Lower lobe of right lung (tissue), 2 donors: ENCODE data around the gene SPAG17. TPM values are rescaled to one million over a fixed set of nuclear protein-coding genes. Genes with fewer than 3 reads are reported as not detected.

Source experiments
- ATAC-seq, 2 donors: fragments of 200-7000 bp; cut with Tn5 transposase; one replicate each; pipeline ENCODE4 v1.9.1; 2020 to 2022; ENCODE audit warnings: mild to moderate bottlenecking in 2 of 2, moderate library complexity in 2 of 2
- DNase-seq: peaks from one replicate; pipeline ENCODE4 v3.0.0-alpha.2; 2020
- H3K27ac ChIP-seq: fragments of 200-600 bp; one replicate; pipeline ENCODE4 v1.8.0; 2022
- H3K27me3 ChIP-seq: fragments of 200-600 bp; one replicate; pipeline ENCODE4 v1.8.0; 2022; ENCODE audit warnings: low read depth
- H3K36me3 ChIP-seq: fragments of 200-600 bp; one replicate; pipeline ENCODE4 v1.8.0; 2022; ENCODE audit warnings: mild to moderate bottlenecking
- H3K4me1 ChIP-seq: fragments of 200-600 bp; one replicate; pipeline ENCODE4 v1.8.0; 2022
- H3K4me3 ChIP-seq: fragments of 200-600 bp; one replicate; pipeline ENCODE4 v1.8.0; 2022; ENCODE audit warnings: mild to moderate bottlenecking
- H3K9me3 ChIP-seq: fragments of 200-600 bp; one replicate; pipeline ENCODE4 v1.8.0; 2022
- CTCF ChIP-seq: fragments of 200-600 bp; IDR thresholded peaks from one replicate; pipeline ENCODE4 v1.8.0; 2022; ENCODE audit warnings: antibody characterized with exemption, mild to moderate bottlenecking
- intact Hi-C: fragments of 100-400 bp; cut with DNase I; formaldehyde crosslinking; loops from one replicate; pipeline ENCODE4 v1.11.0; 2022
- total RNA-seq: library from RNA; stranded (reverse); fragmentation: NEBNext Ultra II Directional; extraction: Animal tissue kit (Norgen Biotek cat#: 25700); gene quantifications from one replicate; pipeline ENCODE4 v1.2.1, GENCODE V29; 2021
- donor health status: DM: no; HTN: yes; CAD: no; lungs with severe emphysema.

The SPAG17 gene
- total RNA-seq, 1 donor from 2014 or later: 9.9 TPM

- no peak for DNase-seq
- no peaks in the 10 kb centered on the region for H3K36me3 ChIP-seq
- H3K27me3 ChIP-seq: no peaks in the 10 kb centered on the region
- H3K9me3 ChIP-seq: no peaks in the 10 kb centered on the region
- no peaks in the 10 kb centered on the region for H3K4me1 ChIP-seq
- no peak overlapping the region for H3K4me3 ChIP-seq
- H3K27ac ChIP-seq: no peak overlapping the region
- intact Hi-C loops: no loop called here
- ATAC-seq: no peak
- no peak for TF ChIP-seq CTCF
Measured at GRCh38 chr1:117970252-117970651, 214.8 kb downstream of the SPAG17 start.

- ATAC-seq (peak in 1 of 2 donors; percentile 28), DNase-seq (no peak)
- H3K36me3 ChIP-seq: peaks cover 9% of the 10 kb centered on the region
- no peaks in the 10 kb centered on the region for H3K27me3 ChIP-seq
- H3K27ac ChIP-seq: no peak overlapping the region
- no peak for TF ChIP-seq CTCF
- H3K4me1 ChIP-seq: no peaks in the 10 kb centered on the region
- H3K9me3 ChIP-seq: no peaks in the 10 kb centered on the region
- intact Hi-C loops: no loop called here
- no peak overlapping the region for H3K4me3 ChIP-seq
Measured at GRCh38 chr1:117967881-117968280, 217.1 kb downstream of the SPAG17 start.

GRCh38 chr1:117967477-117967876 lies 217.6 kb downstream of the SPAG17 start:
- intact Hi-C loops: no loop called here
- Histone ChIP-seq H3K4me1 (no peaks in the 10 kb centered on the region), H3K9me3 (no peaks in the 10 kb centered on the region), H3K36me3 (peaks cover 9% of the 10 kb centered on the region), H3K27me3 (no peaks in the 10 kb centered on the region), H3K27ac (no peak overlapping the region), H3K4me3 (no peak overlapping the region)
- TF ChIP-seq CTCF: no peak
- no peak for DNase-seq
- ATAC-seq: no peak

- Histone ChIP-seq H3K4me3 (no peak overlapping the region), H3K9me3 (no peaks in the 10 kb centered on the region), H3K36me3 (peaks cover 29% of the 10 kb centered on the region), H3K27ac (no peak overlapping the region), H3K4me1 (no peaks in the 10 kb centered on the region), H3K27me3 (no peaks in the 10 kb centered on the region)
- ATAC-seq (no peak), DNase-seq (no peak)
- intact Hi-C loops: no loop called here
- TF ChIP-seq CTCF: no peak
Measured at GRCh38 chr1:117964290-117965038, 220.6 kb downstream of the SPAG17 start.

- TF ChIP-seq CTCF: no peak
- H3K27ac ChIP-seq: no peak overlapping the region
- intact Hi-C loops: no loop called here
- no peaks in the 10 kb centered on the region for H3K4me1 ChIP-seq
- no peak for ATAC-seq
- no peaks in the 10 kb centered on the region for H3K27me3 ChIP-seq
- DNase-seq: no peak
- peaks cover 80% of the 10 kb centered on the region for H3K36me3 ChIP-seq
- H3K9me3 ChIP-seq: no peaks in the 10 kb centered on the region
- no peak overlapping the region for H3K4me3 ChIP-seq
Measured at GRCh38 chr1:117959364-117959763, 225.7 kb downstream of the SPAG17 start.
